GM18519 (cell line): ENCODE results near the gene CACNA2D3.

ENCODE experiments used
- ATAC-seq: cut with Tn5 transposase; IDR thresholded peaks from one replicate; pipeline ENCODE4 v1.9.1; 2021; ENCODE audit warnings: mild to moderate bottlenecking, moderate library complexity; ENCODE audit not compliant: unreplicated experiment, low FRiP score

The CACNA2D3 gene

GRCh38 chr3:54312156-54312899 lies 190.0 kb downstream of the CACNA2D3 start:
- ATAC-seq: no peak

GRCh38 chr3:54313418-54313817 lies 191.1 kb downstream of the CACNA2D3 start:
- ATAC-seq: no peak

GRCh38 chr3:54321520-54321919 lies 199.2 kb downstream of the CACNA2D3 start:
- no peak for ATAC-seq

GRCh38 chr3:54322354-54322753 lies 200.0 kb downstream of the CACNA2D3 start:
- ATAC-seq: no peak

GRCh38 chr3:54324103-54324502 lies 201.8 kb downstream of the CACNA2D3 start:
- no peak for ATAC-seq

- ATAC-seq: no peak
These were observed 204.6 kb downstream of the CACNA2D3 start for GRCh38 chr3:54326951-54327350.

- ATAC-seq: no peak
These were observed 209.0 kb downstream of the CACNA2D3 start for GRCh38 chr3:54331341-54331740.

- ATAC-seq: no peak
These were observed 215.5 kb downstream of the CACNA2D3 start for GRCh38 chr3:54337846-54338245.

- ATAC-seq: no peak
These were observed 217.3 kb downstream of the CACNA2D3 start for GRCh38 chr3:54339608-54340007.

GRCh38 chr3:54341811-54342210 lies 219.5 kb downstream of the CACNA2D3 start:
- no peak for ATAC-seq

- no peak for ATAC-seq
These were observed 220.3 kb downstream of the CACNA2D3 start for GRCh38 chr3:54342676-54343075.

- ATAC-seq: no peak
These were observed 221.1 kb downstream of the CACNA2D3 start for GRCh38 chr3:54343495-54343894.

- no peak for ATAC-seq
These were observed 222.4 kb downstream of the CACNA2D3 start for GRCh38 chr3:54344601-54345231.

- ATAC-seq: no peak
These were observed 223.6 kb downstream of the CACNA2D3 start for GRCh38 chr3:54345847-54346375.

GRCh38 chr3:54347060-54347459 lies 224.7 kb downstream of the CACNA2D3 start:
- no peak for ATAC-seq

GRCh38 chr3:54347933-54348332 lies 225.6 kb downstream of the CACNA2D3 start:
- no peak for ATAC-seq

- ATAC-seq: no peak
These were observed 226.9 kb downstream of the CACNA2D3 start for GRCh38 chr3:54349231-54349652.

GRCh38 chr3:54349691-54350090 lies 227.3 kb downstream of the CACNA2D3 start:
- ATAC-seq: no peak

- no peak for ATAC-seq
These were observed 231.2 kb downstream of the CACNA2D3 start for GRCh38 chr3:54353546-54353945.

GRCh38 chr3:54353946-54354345 lies 231.6 kb downstream of the CACNA2D3 start:
- no peak for ATAC-seq

GRCh38 chr3:54355800-54356199 lies 233.4 kb downstream of the CACNA2D3 start:
- ATAC-seq: no peak
